Spleen (tissue), 13 donors: ENCODE data around the gene ATP2B3. TPM values are rescaled to one million over a fixed set of nuclear protein-coding genes. Genes with fewer than 3 reads are reported as not detected.

Experiments used
- DNase-seq: peaks from one replicate; pipeline ENCODE4 v3.0.0-alpha.2; 2020
- H3K27ac ChIP-seq, 8 donors: fragments of 200-600 bp; sonication (generic) in 7 of 8; 1 replicate in 4 of 8; 2 replicates in 4 of 8; pipeline versions ENCODE4 v1.5.0 to v1.8.0; 2016 to 2021; ENCODE audit warnings: inconsistent platforms in 4 of 8, mild to moderate bottlenecking in 4 of 8, moderate library complexity in 1 of 8
- H3K27me3 ChIP-seq, 7 donors: fragments of 200-600 bp; sonication (generic) in 6 of 7; replicated peaks in 1 of 7; 1 replicate in 4 of 7; 2 replicates in 3 of 7; pipeline versions ENCODE4 v1.5.0 to v1.8.0; 2016 to 2021; ENCODE audit warnings: inconsistent platforms in 3 of 7, mild to moderate bottlenecking in 1 of 7
- H3K36me3 ChIP-seq, 6 donors: fragments of 200-600 bp; sonication (generic) in 5 of 6; 1 replicate in 4 of 6; 2 replicates in 2 of 6; pipeline versions ENCODE4 v1.5.0 to v1.8.0; 2016 to 2021; ENCODE audit warnings: inconsistent platforms in 2 of 6
- H3K4me1 ChIP-seq, 6 donors: fragments of 200-600 bp; sonication (generic) in 5 of 6; 1 replicate in 3 of 6; 2 replicates in 3 of 6; pipeline versions ENCODE4 v1.5.0 to v1.8.0; 2016 to 2021; ENCODE audit warnings: inconsistent platforms in 3 of 6
- H3K4me3 ChIP-seq, 8 donors: fragments of 200-600 bp; sonication (generic) in 7 of 8; 1 replicate in 4 of 8; 2 replicates in 4 of 8; pipeline versions ENCODE4 v1.5.0 to v1.8.0; 2016 to 2021; ENCODE audit warnings: inconsistent platforms in 4 of 8, mild to moderate bottlenecking in 4 of 8, moderate library complexity in 2 of 8
- H3K9me3 ChIP-seq, 8 donors: fragments of 200-600 bp; sonication (generic) in 7 of 8; 1 replicate in 4 of 8; 2 replicates in 4 of 8; pipeline versions ENCODE4 v1.5.0 to v1.8.0; 2016 to 2021; ENCODE audit warnings: inconsistent platforms in 4 of 8
- POLR2A ChIP-seq, 3 donors: fragments of 450-650 bp; IDR thresholded peaks; one replicate each; pipeline ENCODE4 v1.5.1; 2017; ENCODE audit warnings: antibody characterized with exemption in 3 of 3, mild to moderate bottlenecking in 1 of 3
- POLR2AphosphoS5 ChIP-seq, 3 donors: sonication (generic); formaldehyde crosslinking; IDR thresholded peaks; one replicate each; pipeline ENCODE4 v1.5.1; 2017; ENCODE audit warnings: antibody characterized with exemption in 3 of 3
- WGBS, 5 donors: extraction: QIAGEN DNeasy Blood & Tissue Kit in 3 of 5; methylation state at CpG; one replicate each; pipeline versions ENCODE4 v1.1.5 to v1.1.7; 2013 to 2018; 5-methylcytosine and 5-hydroxymethylcytosine counted together
- intact Hi-C: fragments of 100-400 bp; cut with DNase I; formaldehyde crosslinking; loops from one replicate; pipeline ENCODE4 v1.15.0; 2023; ENCODE audit warnings: low total_unique reads
- long read RNA-seq, 2 donors: transcript quantifications; one replicate each; lab custom pipeline, GENCODE V29; 2026
- polyA plus RNA-seq, 3 donors: library from polyadenylated mRNA; stranded (reverse); fragments of 200-250 nt; gene quantifications; one replicate each; pipeline ENCODE4 v1.2.1, GENCODE V29; 2013
- total RNA-seq, 7 donors: library from RNA; depleted of rRNA in 3 of 7; stranded (reverse); fragments of >200 nt in 3 of 7; fragmentation: NEBNext Ultra II Directional in 4 of 7; extraction: Animal tissue kit (Norgen Biotek cat#: 25700) in 4 of 7; gene quantifications; one replicate each; pipeline versions ENCODE4 v1.1.0 to v1.2.1, GENCODE V29; 2016 to 2021
- TF ChIP-seq, protein P1 (sequence below), 11 experiments: fragments of 200-600 bp in 7 of 11; fragments of 450-650 bp in 4 of 11; sonication (generic) in 4 of 11; IDR thresholded peaks in 8 of 11; conservative IDR thresholded peaks in 3 of 11; 1 replicate in 7 of 11; 2 replicates in 4 of 11; pipeline versions ENCODE4 v1.4.0 to v1.8.0; 2016 to 2021; ENCODE audit warnings: antibody characterized with exemption in 11 of 11, inconsistent platforms in 4 of 11, mild to moderate bottlenecking in 1 of 11
- donor health status: healthy with polysubstance abuse.
- donor health status: DM: no; HTN: no; CAD: no; lungs with moderate emphysema.
- donor health status: DM: no; HTN: no; CAD: no.
- donor health status: Bipolar disorder and iron deficiency.
- donor health status: healthy.
- donor health status: DM: no; HTN: no; CAD: no.
- donor health status: DM: yes; HTN: yes; CAD: no.

The ATP2B3 gene
- total RNA-seq: under 1 TPM in 2 of 7 donors, not detected in 5; 0.07 to 0.13 TPM
- polyA plus RNA-seq: not detected
- long read RNA-seq, donor 1: 0 reads
- long read RNA-seq, donor 2: 0 reads

DNA sequence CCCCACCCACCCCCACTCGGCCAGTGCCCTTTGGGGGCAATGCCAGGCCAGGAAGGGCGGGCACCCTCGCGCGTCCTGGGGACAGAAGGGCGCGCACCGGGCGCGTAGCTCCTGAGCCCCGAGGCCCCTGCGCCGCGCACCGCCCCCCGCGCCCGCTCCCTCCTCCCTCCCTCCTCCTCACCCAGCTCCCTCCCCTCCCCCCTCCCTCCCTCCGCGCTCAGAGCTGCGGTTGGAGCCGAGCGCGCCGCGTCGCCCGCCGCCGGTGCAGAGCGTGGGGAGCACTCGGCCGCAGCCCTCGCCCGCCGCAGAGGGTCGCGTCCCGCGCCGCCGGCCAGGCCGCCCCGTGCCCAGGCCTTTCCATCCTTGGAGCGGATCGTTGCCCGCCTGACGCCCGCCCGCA lies at the start of gene ATP2B3:
TSS of gene ATP2B3 (plus strand) at position 220 of the 400 bp plus-strand sequence. CDS start 18,606 bp downstream, outside the sequence.
- Histone ChIP-seq H3K9me3 (no peaks in the 10 kb centered on the region), H3K4me3 (no peak within 1 kb of the TSS), H3K27ac (no peak within 1 kb of the TSS), H3K36me3 (no peaks in the 10 kb centered on the region), H3K4me1 (peaks cover 0 to 12% (median 0%) of the 10 kb centered on the region in 6 donors), H3K27me3 (peaks cover 0 to 70% (median 41%) of the 10 kb centered on the region in 7 donors)
- TF ChIP-seq POLR2AphosphoS5 (IDR thresholded peaks at IDR 0.05): no peak
- TF ChIP-seq, protein P1, sequence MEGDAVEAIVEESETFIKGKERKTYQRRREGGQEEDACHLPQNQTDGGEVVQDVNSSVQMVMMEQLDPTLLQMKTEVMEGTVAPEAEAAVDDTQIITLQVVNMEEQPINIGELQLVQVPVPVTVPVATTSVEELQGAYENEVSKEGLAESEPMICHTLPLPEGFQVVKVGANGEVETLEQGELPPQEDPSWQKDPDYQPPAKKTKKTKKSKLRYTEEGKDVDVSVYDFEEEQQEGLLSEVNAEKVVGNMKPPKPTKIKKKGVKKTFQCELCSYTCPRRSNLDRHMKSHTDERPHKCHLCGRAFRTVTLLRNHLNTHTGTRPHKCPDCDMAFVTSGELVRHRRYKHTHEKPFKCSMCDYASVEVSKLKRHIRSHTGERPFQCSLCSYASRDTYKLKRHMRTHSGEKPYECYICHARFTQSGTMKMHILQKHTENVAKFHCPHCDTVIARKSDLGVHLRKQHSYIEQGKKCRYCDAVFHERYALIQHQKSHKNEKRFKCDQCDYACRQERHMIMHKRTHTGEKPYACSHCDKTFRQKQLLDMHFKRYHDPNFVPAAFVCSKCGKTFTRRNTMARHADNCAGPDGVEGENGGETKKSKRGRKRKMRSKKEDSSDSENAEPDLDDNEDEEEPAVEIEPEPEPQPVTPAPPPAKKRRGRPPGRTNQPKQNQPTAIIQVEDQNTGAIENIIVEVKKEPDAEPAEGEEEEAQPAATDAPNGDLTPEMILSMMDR (IDR thresholded peaks at IDR 0.05 in 8 of 11, conservative IDR thresholded peaks at IDR 0.05 in 3 of 11): no peak
- no peak for TF ChIP-seq POLR2A (IDR thresholded peaks at IDR 0.05)
- intact Hi-C loops: no loop called here
- DNase-seq: no peak
- WGBS, 5 donors: 4 to 35% (median 28%) methylated on average over 21 to 49 of the region's 50 CpGs; no CpG with 5 or more reads in 2 of the 5 donors

DNA sequence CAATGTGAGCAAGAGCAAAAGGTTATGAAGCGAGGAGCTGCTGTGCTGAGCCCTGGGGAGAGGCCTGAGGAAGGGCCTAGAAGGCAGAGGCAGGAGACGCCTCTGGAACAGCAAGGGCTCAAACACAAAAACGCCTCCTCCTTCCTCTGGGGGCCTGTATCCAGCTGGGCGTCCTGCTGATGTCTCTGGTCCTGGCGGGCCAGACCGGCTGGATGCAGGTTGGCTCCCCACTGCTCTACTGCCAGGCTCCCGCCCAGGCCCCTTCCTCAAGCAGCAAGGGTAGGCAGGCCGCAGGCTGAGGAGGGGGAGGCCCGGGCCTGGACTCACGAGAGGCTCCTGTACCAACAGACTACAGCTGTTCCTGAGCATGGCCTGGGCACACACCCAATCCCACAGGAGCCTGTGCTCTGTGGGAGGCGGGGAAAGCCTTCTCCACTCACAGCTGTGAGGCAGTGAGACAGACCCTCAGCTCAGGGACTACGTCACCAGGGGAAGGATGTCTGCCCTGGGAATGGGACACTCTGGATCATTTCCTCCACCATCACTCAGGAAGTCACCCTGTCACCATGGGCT lies 49.3 kb upstream of the ATP2B3 start:
- intact Hi-C loops: no loop called here
- no peak for TF ChIP-seq POLR2A (IDR thresholded peaks at IDR 0.05)
- no peak for TF ChIP-seq POLR2AphosphoS5 (IDR thresholded peaks at IDR 0.05)
- TF ChIP-seq, protein P1 (IDR thresholded peaks at IDR 0.05 in 8 of 11, conservative IDR thresholded peaks at IDR 0.05 in 3 of 11): no peak
- no peak overlapping the region for H3K27ac ChIP-seq
- no peaks in the 10 kb centered on the region for H3K9me3 ChIP-seq
- H3K4me3 ChIP-seq: no peak overlapping the region
- no peaks in the 10 kb centered on the region for H3K27me3 ChIP-seq
- no peak for DNase-seq
- peaks cover 0 to 53% (median 6%) of the 10 kb centered on the region in 6 donors for H3K36me3 ChIP-seq
- H3K4me1 ChIP-seq: peaks cover 2 to 33% (median 18%) of the 10 kb centered on the region in 6 donors
- 81 to 92% (median 88%) methylated on average over 7 to 12 of the region's 12 CpGs for WGBS, 5 donors

DNA sequence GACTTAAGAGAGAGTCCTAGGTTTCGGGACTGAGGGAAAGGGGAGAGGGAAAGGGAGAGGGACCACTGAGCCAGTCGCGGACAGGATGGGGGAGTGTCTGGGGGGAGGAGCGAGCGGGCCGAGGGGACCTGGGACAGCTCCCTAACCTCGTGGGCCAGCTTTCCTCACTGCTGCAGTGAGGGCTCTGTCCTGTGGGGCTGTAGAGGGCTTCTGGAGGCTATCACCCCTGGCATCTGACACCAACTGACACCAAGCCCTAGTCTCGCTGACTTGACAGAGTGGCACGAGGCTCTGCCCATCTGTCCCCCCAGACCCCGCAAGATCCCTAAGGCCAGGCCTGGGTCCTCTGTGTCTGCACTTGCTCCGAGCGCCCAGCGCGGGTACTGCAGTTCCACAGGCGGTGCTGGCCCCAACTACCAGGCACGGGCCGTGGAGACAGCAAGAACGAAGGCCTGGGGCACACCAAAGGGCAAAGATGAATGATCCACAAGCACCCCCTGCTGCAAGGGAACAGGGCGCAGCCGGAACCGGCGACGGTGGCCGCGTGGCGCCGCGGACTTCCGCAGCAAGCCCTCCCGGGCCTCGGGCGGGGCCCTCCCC lies 47.5 kb upstream of the ATP2B3 start:
- TF ChIP-seq POLR2AphosphoS5 (IDR thresholded peaks at IDR 0.05) (no peak), POLR2A (IDR thresholded peaks at IDR 0.05) (no peak)
- TF ChIP-seq, protein P1 (IDR thresholded peaks at IDR 0.05 in 8 of 11, conservative IDR thresholded peaks at IDR 0.05 in 3 of 11): peak in 2 of 11 experiments; percentile 16 to 40
- 0 to 46% (median 17%) methylated on average over 6 to 32 of the region's 32 CpGs for WGBS, 5 donors
- no peaks in the 10 kb centered on the region for H3K9me3 ChIP-seq
- peaks cover 2 to 42% (median 23%) of the 10 kb centered on the region in 6 donors for H3K4me1 ChIP-seq
- no peak for DNase-seq
- H3K4me3 ChIP-seq: peak overlapping the region; percentile 53 to 83 (median 72)
- H3K36me3 ChIP-seq: peaks cover 0 to 35% (median 4%) of the 10 kb centered on the region in 6 donors
- peaks cover 0 to 2% (median 0%) of the 10 kb centered on the region in 7 donors for H3K27me3 ChIP-seq
- intact Hi-C loops: no loop called here
- H3K27ac ChIP-seq: peak overlapping the region in 7 of 8 donors; percentile 27 to 87 (median 73)
